HepG2 (cell line): ENCODE data around the gene CORO7. TPM values are rescaled to one million over a fixed set of nuclear protein-coding genes. Genes with fewer than 3 reads are reported as not detected.
A peak's percentile ranks its signal among the peaks of the same experiment; 100 is the strongest.

Experiments used
- AGO1 ChIP-seq: fragments of 200-400 bp; formaldehyde crosslinking; IDR thresholded peaks from 2 replicates; pipeline ENCODE4 v1.6.1; 2017; ENCODE audit warnings: mild to moderate bottlenecking, low read depth, low read length, moderate library complexity; ENCODE audit not compliant: poor library complexity, severe bottlenecking
- BHLHE40 ChIP-seq: IDR thresholded peaks from 2 replicates; pipeline ENCODE4 v1.6.1; 2011; ENCODE audit warnings: low read length, improper control_type of control experiment
- DR1 ChIP-seq: sonication (generic); formaldehyde crosslinking; IDR thresholded peaks from 2 replicates; pipeline ENCODE4 v1.8.0; 2021; ENCODE audit warnings: mild to moderate bottlenecking, missing genetic modification reagents, inconsistent platforms
- FOXK1 ChIP-seq: sonication (generic); formaldehyde crosslinking; IDR thresholded peaks from 2 replicates; pipeline ENCODE4 v1.4.0; 2020; ENCODE audit warnings: low read depth, missing genetic modification reagents, borderline replicate concordance
- HMG20A ChIP-seq: IDR thresholded peaks from 2 replicates; pipeline ENCODE4 v1.6.1; 2016; ENCODE audit warnings: borderline replicate concordance
- KAT8 ChIP-seq: IDR thresholded peaks from 2 replicates; pipeline ENCODE4 v1.6.1; 2016; ENCODE audit warnings: missing genetic modification reagents, missing compliant biosample characterization
- NRL ChIP-seq: sonication (generic); formaldehyde crosslinking; IDR thresholded peaks from 2 replicates; pipeline ENCODE4 v1.5.0; 2020; ENCODE audit warnings: missing genetic modification reagents, mild to moderate bottlenecking, moderate library complexity, borderline replicate concordance
- SETDB1 ChIP-seq: sonication (generic); formaldehyde crosslinking; IDR thresholded peaks from 2 replicates; pipeline ENCODE4 v1.5.1; 2020; ENCODE audit warnings: missing genetic modification reagents, mild to moderate bottlenecking, borderline replicate concordance
- STAG1 ChIP-seq: sonication (generic); formaldehyde crosslinking; IDR thresholded peaks from 2 replicates; pipeline ENCODE4 v1.4.0; 2020; ENCODE audit warnings: missing genetic modification reagents
- ZBTB7A ChIP-seq: sonication (generic); formaldehyde crosslinking; IDR thresholded peaks from 2 replicates; pipeline ENCODE4 v1.8.0; 2022; ENCODE audit warnings: mild to moderate bottlenecking, missing genetic modification reagents
- ZNF142 ChIP-seq: sonication (generic); formaldehyde crosslinking; IDR thresholded peaks from 2 replicates; pipeline ENCODE4 v1.4.0; 2020; ENCODE audit warnings: missing genetic modification reagents
- ZNF501 ChIP-seq: sonication (generic); formaldehyde crosslinking; IDR thresholded peaks from 2 replicates; pipeline ENCODE4 v1.5.1; 2020; ENCODE audit warnings: mild to moderate bottlenecking, moderate library complexity, missing genetic modification reagents
- ZNF572 ChIP-seq: sonication (generic); formaldehyde crosslinking; IDR thresholded peaks from 2 replicates; pipeline ENCODE4 v1.5.1; 2020; ENCODE audit warnings: mild to moderate bottlenecking, missing genetic modification reagents
- ZNF652 ChIP-seq: IDR thresholded peaks from 2 replicates; pipeline ENCODE4 v1.6.1; 2016; ENCODE audit warnings: low read depth, borderline replicate concordance
- ZNF749 ChIP-seq: sonication (generic); formaldehyde crosslinking; IDR thresholded peaks from 2 replicates; pipeline ENCODE4 v1.8.0; 2022; ENCODE audit warnings: mild to moderate bottlenecking, missing genetic modification reagents, moderate library complexity, borderline replicate concordance
- ZSCAN25 ChIP-seq: sonication (generic); formaldehyde crosslinking; IDR thresholded peaks from 2 replicates; pipeline ENCODE4 v1.8.0; 2022; ENCODE audit warnings: mild to moderate bottlenecking, missing genetic modification reagents
- ZSCAN29 ChIP-seq: sonication (generic); formaldehyde crosslinking; conservative IDR thresholded peaks from 2 replicates; pipeline ENCODE4 v1.4.0; 2020; ENCODE audit warnings: mild to moderate bottlenecking, missing genetic modification reagents
- polyA plus RNA-seq, 8 experiments: library from polyadenylated mRNA; depleted of rRNA in 3 of 8; stranded (reverse) in 7 of 8; unstranded in 1 of 8; fragments of >200 nt; fragmentation: Illumina TruSeq in 4 of 8; extraction: Trizol in 4 of 8; gene quantifications; 2 replicates each; pipeline versions ENCODE4 v1.2.1 to v1.2.3, GENCODE V29; 2011 to 2016; ENCODE audit warnings: low read depth in 4 of 8, missing spikeins in 1 of 8, mixed read lengths in 1 of 8; ENCODE audit not compliant: insufficient read depth in 1 of 8
- total RNA-seq, 5 experiments: library from RNA; depleted of rRNA; stranded (reverse); fragments of >200 nt; fragmentation: Illumina TruSeq; extraction: Trizol; gene quantifications; 2 replicates each; pipeline ENCODE4 v1.2.3, GENCODE V29; 2016; ENCODE audit warnings: low read depth in 1 of 5
- TF ChIP-seq, protein P1 (sequence below): sonication (generic); formaldehyde crosslinking; IDR thresholded peaks from 2 replicates; pipeline ENCODE4 v1.4.0; 2020; ENCODE audit warnings: mild to moderate bottlenecking, missing genetic modification reagents
- TF ChIP-seq, protein P2 (sequence below): sonication (generic); formaldehyde crosslinking; IDR thresholded peaks from 2 replicates; pipeline ENCODE4 v1.5.0; 2020; ENCODE audit warnings: missing genetic modification reagents

Gene CORO7
- total and polyA plus RNA-seq, 2 of the 13 experiments (the other 11 are each of a cell fraction or from before 2014, with no cell fraction given) = 9.9 to 14.3 TPM

- peak; percentile 59; the same call in 1 of the 2 replicates for TF ChIP-seq NRL
- no peak for TF ChIP-seq BHLHE40
- TF ChIP-seq AGO1 = peak; percentile 27
- peak; percentile 81 for TF ChIP-seq ZNF501
- TF ChIP-seq STAG1 (CRISPR knock-in tag) = peak; percentile 28; the same call in 1 of the 2 replicates
- TF ChIP-seq ZSCAN29 (CRISPR knock-in tag) = peak; percentile 71
- TF ChIP-seq ZNF652 = 0 out of 2 replicates have a peak, but pooled peaks have one; percentile 18
- TF ChIP-seq ZSCAN25 (CRISPR knock-in tag) = peak; percentile 95
- TF ChIP-seq HMG20A = no peak; the same call in 1 of the 2 replicates
- peak; percentile 69; the same call in 1 of the 2 replicates for TF ChIP-seq FOXK1
- peak; percentile 87 for TF ChIP-seq ZNF749
- peak; percentile 54; the same call in 1 of the 2 replicates for TF ChIP-seq DR1 (CRISPR knock-in tag)
- TF ChIP-seq, protein P1, sequence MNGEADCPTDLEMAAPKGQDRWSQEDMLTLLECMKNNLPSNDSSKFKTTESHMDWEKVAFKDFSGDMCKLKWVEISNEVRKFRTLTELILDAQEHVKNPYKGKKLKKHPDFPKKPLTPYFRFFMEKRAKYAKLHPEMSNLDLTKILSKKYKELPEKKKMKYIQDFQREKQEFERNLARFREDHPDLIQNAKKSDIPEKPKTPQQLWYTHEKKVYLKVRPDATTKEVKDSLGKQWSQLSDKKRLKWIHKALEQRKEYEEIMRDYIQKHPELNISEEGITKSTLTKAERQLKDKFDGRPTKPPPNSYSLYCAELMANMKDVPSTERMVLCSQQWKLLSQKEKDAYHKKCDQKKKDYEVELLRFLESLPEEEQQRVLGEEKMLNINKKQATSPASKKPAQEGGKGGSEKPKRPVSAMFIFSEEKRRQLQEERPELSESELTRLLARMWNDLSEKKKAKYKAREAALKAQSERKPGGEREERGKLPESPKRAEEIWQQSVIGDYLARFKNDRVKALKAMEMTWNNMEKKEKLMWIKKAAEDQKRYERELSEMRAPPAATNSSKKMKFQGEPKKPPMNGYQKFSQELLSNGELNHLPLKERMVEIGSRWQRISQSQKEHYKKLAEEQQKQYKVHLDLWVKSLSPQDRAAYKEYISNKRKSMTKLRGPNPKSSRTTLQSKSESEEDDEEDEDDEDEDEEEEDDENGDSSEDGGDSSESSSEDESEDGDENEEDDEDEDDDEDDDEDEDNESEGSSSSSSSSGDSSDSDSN (CRISPR knock-in tag) = peak; percentile 75
- 0 out of 2 replicates have a peak, but pooled peaks have one; percentile 71 for TF ChIP-seq ZNF572 (CRISPR knock-in tag)
- no peak for TF ChIP-seq SETDB1 (CRISPR knock-in tag)
- peak; percentile 45 for TF ChIP-seq ZBTB7A (CRISPR knock-in tag)
- TF ChIP-seq, protein P2, sequence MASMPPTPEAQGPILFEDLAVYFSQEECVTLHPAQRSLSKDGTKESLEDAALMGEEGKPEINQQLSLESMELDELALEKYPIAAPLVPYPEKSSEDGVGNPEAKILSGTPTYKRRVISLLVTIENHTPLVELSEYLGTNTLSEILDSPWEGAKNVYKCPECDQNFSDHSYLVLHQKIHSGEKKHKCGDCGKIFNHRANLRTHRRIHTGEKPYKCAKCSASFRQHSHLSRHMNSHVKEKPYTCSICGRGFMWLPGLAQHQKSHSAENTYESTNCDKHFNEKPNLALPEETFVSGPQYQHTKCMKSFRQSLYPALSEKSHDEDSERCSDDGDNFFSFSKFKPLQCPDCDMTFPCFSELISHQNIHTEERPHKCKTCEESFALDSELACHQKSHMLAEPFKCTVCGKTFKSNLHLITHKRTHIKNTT = no peak
- peak; percentile 22; the same call in 1 of the 2 replicates for TF ChIP-seq ZNF142 (CRISPR knock-in tag)
- TF ChIP-seq KAT8 (CRISPR knock-in tag) = peak; percentile 60; the same call in 1 of the 2 replicates
Observed at GRCh38 chr16:4372578-4373355, 43.6 kb downstream of the CORO7 start (continued).
